GM13977 (cell line): ENCODE results near the gene OAS3.

Experiments used
- DNase-seq: peaks from one replicate; pipeline ENCODE4 v3.0.0; 2012; ENCODE audit warnings: low spot score
- in situ Hi-C: fragments of 300-500 bp; cut with MboI; formaldehyde crosslinking; loops from one replicate; pipeline ENCODE4 v1.12.0; 2022; ENCODE audit warnings: low sequenced_read_pairs, low pct_unique_long_range_greater_than_20kb, mixed read lengths, inconsistent platforms; ENCODE audit not compliant: unreplicated experiment
- TF ChIP-seq, protein P1 (sequence below): IDR thresholded peaks from 2 replicates; pipeline ENCODE4 v1.5.1; 2012; ENCODE audit warnings: mild to moderate bottlenecking, control low read depth; ENCODE audit not compliant: insufficient read depth; ENCODE audit errors: extremely low read depth, missing control alignments

OAS3 gene

DNA sequence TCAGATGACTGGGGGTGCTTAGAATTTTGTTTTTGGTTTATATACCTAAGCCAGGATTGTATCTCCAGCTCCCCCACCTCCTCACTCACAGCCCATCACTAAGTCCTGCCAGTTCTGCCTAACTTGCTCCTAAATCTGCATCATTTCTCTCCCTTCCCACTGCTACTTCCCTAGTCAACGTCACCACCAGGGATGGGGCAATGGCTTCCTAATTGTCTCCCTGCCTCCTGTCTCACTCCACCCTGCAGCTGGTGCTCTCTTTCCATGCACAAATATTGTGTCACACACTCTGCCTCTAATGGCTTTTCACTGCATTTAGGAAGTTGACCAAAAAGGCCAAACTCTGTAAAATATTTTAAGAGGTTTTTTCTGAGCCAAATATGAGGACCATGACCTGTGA lies 51.5 kb downstream of the OAS3 start:
- DNase-seq: no peak
- in situ Hi-C loops: no loop called here
- TF ChIP-seq, protein P1, sequence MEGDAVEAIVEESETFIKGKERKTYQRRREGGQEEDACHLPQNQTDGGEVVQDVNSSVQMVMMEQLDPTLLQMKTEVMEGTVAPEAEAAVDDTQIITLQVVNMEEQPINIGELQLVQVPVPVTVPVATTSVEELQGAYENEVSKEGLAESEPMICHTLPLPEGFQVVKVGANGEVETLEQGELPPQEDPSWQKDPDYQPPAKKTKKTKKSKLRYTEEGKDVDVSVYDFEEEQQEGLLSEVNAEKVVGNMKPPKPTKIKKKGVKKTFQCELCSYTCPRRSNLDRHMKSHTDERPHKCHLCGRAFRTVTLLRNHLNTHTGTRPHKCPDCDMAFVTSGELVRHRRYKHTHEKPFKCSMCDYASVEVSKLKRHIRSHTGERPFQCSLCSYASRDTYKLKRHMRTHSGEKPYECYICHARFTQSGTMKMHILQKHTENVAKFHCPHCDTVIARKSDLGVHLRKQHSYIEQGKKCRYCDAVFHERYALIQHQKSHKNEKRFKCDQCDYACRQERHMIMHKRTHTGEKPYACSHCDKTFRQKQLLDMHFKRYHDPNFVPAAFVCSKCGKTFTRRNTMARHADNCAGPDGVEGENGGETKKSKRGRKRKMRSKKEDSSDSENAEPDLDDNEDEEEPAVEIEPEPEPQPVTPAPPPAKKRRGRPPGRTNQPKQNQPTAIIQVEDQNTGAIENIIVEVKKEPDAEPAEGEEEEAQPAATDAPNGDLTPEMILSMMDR: no peak

DNA sequence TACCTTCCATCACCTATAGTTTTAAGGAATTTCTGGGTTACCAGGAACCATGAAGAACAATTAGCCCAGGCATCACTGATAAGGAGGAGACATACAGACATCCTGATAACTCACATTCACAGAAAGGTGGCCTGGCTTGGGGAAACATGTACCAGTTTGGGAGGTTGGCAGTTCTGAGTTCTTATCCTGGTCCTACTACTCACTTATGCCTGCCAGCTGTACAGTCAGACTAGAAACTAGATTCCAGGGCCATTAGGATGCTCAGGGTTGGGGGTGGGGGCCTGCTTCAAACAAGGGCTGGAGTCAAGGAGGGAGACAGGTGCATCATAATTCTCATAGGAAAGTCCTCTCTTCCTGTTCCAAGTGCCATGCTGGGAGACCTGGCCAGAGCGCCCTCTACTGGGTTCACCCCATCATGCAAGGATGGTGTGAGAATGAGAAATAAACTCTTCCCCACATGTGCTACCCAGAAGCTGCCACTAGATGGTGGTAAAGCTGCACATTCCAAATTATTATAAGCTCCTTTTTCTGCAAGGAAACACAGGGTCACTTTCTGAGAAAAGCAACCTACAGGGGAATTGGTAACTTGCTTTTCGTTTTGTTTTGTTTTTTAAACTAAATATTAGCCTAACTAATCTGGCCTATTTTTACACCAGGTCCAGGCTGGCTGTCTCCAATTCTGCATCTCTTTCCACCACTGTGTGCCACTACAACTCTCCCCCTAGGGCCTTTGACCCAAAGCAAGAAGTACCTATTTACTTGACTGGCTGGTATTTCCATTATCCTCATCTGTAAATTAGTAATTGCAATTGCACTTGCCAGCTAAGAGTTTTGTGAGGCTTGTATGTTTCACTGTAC lies 54.5 kb downstream of the OAS3 start:
- in situ Hi-C loops: no loop called here
- TF ChIP-seq, protein P1: peak; percentile 81
- peak; percentile 40 for DNase-seq

DNA sequence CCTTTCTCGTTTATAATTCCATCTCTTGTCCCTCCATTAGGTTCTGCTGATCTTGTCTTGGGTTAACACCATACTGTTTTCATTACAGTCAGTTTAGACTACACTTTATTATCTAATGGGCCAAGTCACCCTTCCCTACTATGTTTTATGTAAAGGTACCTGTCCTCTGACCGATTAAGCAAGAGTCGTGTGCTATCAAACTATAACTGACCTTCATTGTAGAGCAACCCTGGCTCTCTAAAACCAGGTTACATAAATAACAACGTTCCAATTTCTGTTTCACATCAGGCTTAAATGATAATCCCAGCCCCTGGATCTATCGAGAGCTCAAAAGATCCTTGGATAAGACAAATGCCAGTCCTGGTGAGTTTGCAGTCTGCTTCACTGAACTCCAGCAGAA lies 56.7 kb downstream of the OAS3 start:
- TF ChIP-seq, protein P1: no peak
- no peak for DNase-seq
- in situ Hi-C loops: no loop called here

DNA sequence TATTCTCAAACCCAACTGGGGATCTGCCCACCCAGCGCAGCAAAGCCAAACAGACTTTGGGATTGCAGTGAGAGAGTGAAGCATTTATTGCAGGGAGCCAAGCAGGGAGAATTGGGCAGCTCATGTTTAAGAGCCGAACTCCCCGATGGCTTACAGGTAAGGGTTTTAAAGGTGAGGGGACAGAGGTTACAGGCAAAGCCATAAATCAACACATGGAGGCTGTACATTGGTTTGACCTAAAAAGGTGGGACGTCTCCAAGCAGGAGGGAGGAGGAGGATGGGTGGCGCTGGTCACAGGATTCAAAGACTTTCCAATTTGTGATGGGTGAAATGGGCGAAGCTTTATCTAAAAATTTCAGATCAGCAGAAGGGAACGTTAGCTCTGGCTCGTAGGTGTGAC lies 58.2 kb downstream of the OAS3 start:
- no peak for DNase-seq
- in situ Hi-C loops: no loop called here
- TF ChIP-seq, protein P1: no peak

DNA sequence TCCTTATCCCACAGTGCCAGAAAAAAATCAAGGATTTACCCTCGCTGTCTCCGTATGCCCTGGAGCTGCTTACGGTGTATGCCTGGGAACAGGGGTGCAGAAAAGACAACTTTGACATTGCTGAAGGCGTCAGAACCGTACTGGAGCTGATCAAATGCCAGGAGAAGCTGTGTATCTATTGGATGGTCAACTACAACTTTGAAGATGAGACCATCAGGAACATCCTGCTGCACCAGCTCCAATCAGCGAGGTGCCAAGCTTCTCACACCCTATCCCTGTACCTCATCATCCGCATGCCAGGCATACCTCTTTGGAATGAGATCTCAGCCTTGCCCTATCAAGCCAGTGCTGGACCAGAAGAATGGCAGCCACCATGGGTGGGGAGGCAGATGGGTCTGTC lies 59.2 kb downstream of the OAS3 start:
- in situ Hi-C loops: no loop called here
- TF ChIP-seq, protein P1: no peak
- no peak for DNase-seq

DNA sequence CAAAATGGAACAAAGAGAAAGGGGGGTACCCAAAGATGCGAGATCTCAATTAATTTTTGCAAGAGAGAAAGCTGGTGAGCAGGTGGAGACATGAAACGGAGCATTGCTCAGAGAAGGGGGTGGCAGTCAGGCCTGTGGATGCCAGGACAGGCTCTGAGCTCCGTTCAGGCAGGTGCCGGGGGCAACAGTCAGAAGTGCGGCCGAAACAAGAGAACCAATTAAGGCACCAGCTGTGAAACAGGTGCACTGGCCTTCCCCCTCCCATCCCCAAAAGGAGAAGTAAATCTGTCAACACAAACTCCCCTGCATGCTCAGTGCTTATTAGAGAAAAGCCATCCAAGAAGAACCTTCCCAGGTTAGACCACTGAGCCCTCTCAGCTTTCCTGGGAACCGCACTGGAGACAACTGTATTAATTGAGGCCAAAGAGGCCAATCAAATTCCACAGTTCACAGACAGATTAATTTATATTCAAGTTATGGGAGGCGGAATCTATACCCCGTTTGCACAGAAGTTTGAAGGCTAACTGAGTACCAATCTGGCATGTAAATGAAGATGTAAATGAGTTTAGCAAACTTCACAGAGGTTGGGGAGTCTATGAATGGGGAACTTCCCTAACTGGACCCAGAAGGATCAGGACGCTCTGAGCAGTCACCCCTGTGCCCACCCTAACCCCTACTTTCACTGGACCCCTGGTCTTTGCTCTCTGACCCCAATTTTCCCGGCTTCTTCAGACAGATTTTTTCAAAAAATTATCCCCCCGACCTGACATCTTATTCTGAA lies 60.9 kb downstream of the OAS3 start:
- TF ChIP-seq, protein P1: no peak
- peak; percentile 42 for DNase-seq
- in situ Hi-C loops: no loop called here
